Ovary (tissue), 3 donors: ENCODE results near the gene PERCC1.

Experiments
- CTCF ChIP-seq, 3 donors: fragments of 450-650 bp in 2 of 3; fragments of 200-600 bp in 1 of 3; IDR thresholded peaks; one replicate each; pipeline versions ENCODE4 v1.5.1 to v1.8.0; 2016 to 2022; ENCODE audit warnings: antibody characterized with exemption in 3 of 3, mild to moderate bottlenecking in 1 of 3
- EP300 ChIP-seq: sonication (generic); formaldehyde crosslinking; IDR thresholded peaks from one replicate; pipeline ENCODE4 v1.6.1; 2017; ENCODE audit warnings: antibody characterized with exemption
- POLR2A ChIP-seq: fragments of 450-650 bp; IDR thresholded peaks from one replicate; pipeline ENCODE4 v1.6.1; 2017; ENCODE audit warnings: antibody characterized with exemption, mild to moderate bottlenecking, moderate library complexity
- donor health status: DM: no; HTN: no; CAD: no.

GRCh38 chr16:1468426-1468810 is 37.5 kb downstream of the PERCC1 start:
- TF ChIP-seq POLR2A (no peak), CTCF (IDR thresholded peaks at IDR 0.05) (no peak), EP300 (no peak)
